HepG2 (cell line): Measurements from ENCODE around the gene NPHP4. TPM values are rescaled to one million over a fixed set of nuclear protein-coding genes. Genes with fewer than 3 reads are reported as not detected.

Source experiments
- ATAC-seq: fragments of 200-7000 bp; cut with Tn5 transposase; 3 replicates; pipeline ENCODE4 v1.9.1; 2020; ENCODE audit warnings: mild to moderate bottlenecking, moderate library complexity
- BruUV-seq: library from RNA; stranded (reverse); fragments of 400-500 nt; replicated peaks from 2 replicates; lab custom pipeline; 2021; lab: Mats Ljungman, UMichigan
- CTCF ChIA-PET: fragments of 300-600 bp; formaldehyde crosslinking; extraction: SDS; loops from one replicate; lab custom pipeline; 2021; ENCODE audit warnings: low total read pairs, inconsistent platforms, low intra/inter-chr PET ratio; lab: Yijun Ruan, JAX
- POLR2A ChIA-PET: fragments of 350-600 bp; sonication (Branson Sonifier 250); formaldehyde crosslinking; loops from one replicate; lab custom pipeline; 2020; ENCODE audit warnings: antibody characterized with exemption, inconsistent platforms; lab: Yijun Ruan, JAX
- DNase-seq: peaks from one replicate; pipeline ENCODE4 v3.0.0-alpha.2; 2015; ENCODE audit warnings: low spot score
- FAIRE-seq: peaks from 3 replicates; lab custom pipeline; 2011; peaks lifted over from hg19 to GRCh38; lab: Jason Lieb, UNC
- H2AFZ ChIP-seq: one replicate; pipeline ENCODE4 v1.6.1; 2011; ENCODE audit warnings: low read length, inconsistent platforms
- H3K27ac ChIP-seq: fragments of 300-600 bp; 3 replicates; pipeline ENCODE4 v1.8.0; 2011; ENCODE audit warnings: mixed run types, mild to moderate bottlenecking, mixed read lengths, low read length, inconsistent platforms; ENCODE audit not compliant: insufficient read depth; ENCODE audit errors: extremely low read length
- H3K27me3 ChIP-seq, 2 experiments: fragments of 200-600 bp in 1 of 2; 2 replicates in 1 of 2; 3 replicates in 1 of 2; pipeline versions ENCODE4 v1.6.0 to v1.8.0; 2011; ENCODE audit warnings: low read length in 2 of 2, mild to moderate bottlenecking in 2 of 2, moderate library complexity in 2 of 2, inconsistent platforms in 1 of 2; ENCODE audit not compliant: insufficient read depth in 2 of 2, control insufficient read depth in 1 of 2
- H3K36me3 ChIP-seq, 2 experiments: fragments of 200-600 bp in 1 of 2; replicated peaks in 1 of 2; 2 replicates in 1 of 2; 3 replicates in 1 of 2; pipeline versions ENCODE4 v1.5.1 to v1.8.0; 2011; ENCODE audit warnings: low read length in 2 of 2, inconsistent platforms in 1 of 2; ENCODE audit not compliant: insufficient read depth in 2 of 2, control insufficient read depth in 1 of 2
- H3K4me1 ChIP-seq: 2 replicates; pipeline ENCODE4 v1.5.1; 2012; ENCODE audit warnings: low read length, inconsistent platforms; ENCODE audit not compliant: insufficient read depth
- H3K4me2 ChIP-seq: 2 replicates; pipeline ENCODE4 v1.6.0; 2011; ENCODE audit warnings: low read depth, low read length, inconsistent platforms
- H3K4me3 ChIP-seq, 3 experiments: fragments of 200-600 bp in 1 of 3; sonication (generic), shearing (Covaris generic) in 1 of 3; replicated peaks in 1 of 3; 2 replicates each; pipeline ENCODE4 v1.5.1; 2011 to 2016; ENCODE audit warnings: low read length in 3 of 3, inconsistent platforms in 2 of 3, low read depth in 2 of 3, mild to moderate bottlenecking in 2 of 3, control low read depth in 1 of 3, mixed read lengths in 1 of 3; ENCODE audit not compliant: insufficient read depth in 1 of 3
- H3K79me2 ChIP-seq: one replicate; pipeline ENCODE4 v1.6.1; 2011; ENCODE audit warnings: low read length, inconsistent platforms; ENCODE audit not compliant: insufficient read depth
- H3K9ac ChIP-seq: 2 replicates; pipeline ENCODE4 v1.6.0; 2011; ENCODE audit warnings: mild to moderate bottlenecking, low read depth, low read length, inconsistent platforms; ENCODE audit not compliant: insufficient read depth
- H3K9me3 ChIP-seq: 2 replicates; pipeline ENCODE4 v1.5.1; 2012; ENCODE audit warnings: mild to moderate bottlenecking, low read length
- H4K20me1 ChIP-seq: 2 replicates; pipeline ENCODE4 v1.6.0; 2011; ENCODE audit warnings: inconsistent platforms, mild to moderate bottlenecking, low read length, moderate library complexity; ENCODE audit not compliant: insufficient read depth
- PCBP1 ChIP-seq: fragments of 200-400 bp; formaldehyde crosslinking; IDR thresholded peaks from 2 replicates; pipeline ENCODE4 v1.6.1; 2017; ENCODE audit warnings: mild to moderate bottlenecking, low read depth, low read length, borderline replicate concordance
- SALL1 ChIP-seq: sonication (generic); formaldehyde crosslinking; IDR thresholded peaks from 2 replicates; pipeline ENCODE4 v1.8.0; 2022; ENCODE audit warnings: mild to moderate bottlenecking, missing genetic modification reagents
- ZNF180 ChIP-seq: sonication (generic); formaldehyde crosslinking; IDR thresholded peaks from 2 replicates; pipeline ENCODE4 v1.4.0; 2020; ENCODE audit warnings: low read depth, missing genetic modification reagents, borderline replicate concordance
- WGBS: methylation state at CpG from one replicate; pipeline ENCODE4 v1.1.6; 2017; ENCODE audit warnings: low lambda C conversion rate; 5-methylcytosine and 5-hydroxymethylcytosine counted together
- in situ Hi-C: cut with HindIII; loops from 2 replicates; pipeline ENCODE4 v1.10.0; 2017; ENCODE audit warnings: low pct_unique_long_range_greater_than_20kb; ENCODE audit not compliant: extremely low pct_ligation_motif_present
- intact Hi-C: fragments of 100-400 bp; cut with micrococcal nuclease; formaldehyde crosslinking; loops from one replicate; pipeline ENCODE4 v1.10.0; 2022; ENCODE audit not compliant: unreplicated experiment
- polyA plus RNA-seq, 8 experiments: library from polyadenylated mRNA; depleted of rRNA in 3 of 8; stranded (reverse) in 7 of 8; unstranded in 1 of 8; fragments of >200 nt; fragmentation: Illumina TruSeq in 4 of 8; extraction: Trizol in 4 of 8; gene quantifications; 2 replicates each; pipeline versions ENCODE4 v1.2.1 to v1.2.3, GENCODE V29; 2011 to 2016; ENCODE audit warnings: low read depth in 4 of 8, missing spikeins in 1 of 8, mixed read lengths in 1 of 8; ENCODE audit not compliant: insufficient read depth in 1 of 8
- total RNA-seq, 5 experiments: library from RNA; depleted of rRNA; stranded (reverse); fragments of >200 nt; fragmentation: Illumina TruSeq; extraction: Trizol; gene quantifications; 2 replicates each; pipeline ENCODE4 v1.2.3, GENCODE V29; 2016; ENCODE audit warnings: low read depth in 1 of 5
- TF ChIP-seq, protein P1 (sequence below): sonication (generic); formaldehyde crosslinking; IDR thresholded peaks from 2 replicates; pipeline ENCODE4 v1.4.0; 2020; ENCODE audit warnings: mild to moderate bottlenecking, missing genetic modification reagents

The NPHP4 gene
- total and polyA plus RNA-seq, 2 of the 13 experiments (the other 11 are each of a cell fraction or from before 2014, with no cell fraction given): 4.4 to 6.8 TPM

DNA sequence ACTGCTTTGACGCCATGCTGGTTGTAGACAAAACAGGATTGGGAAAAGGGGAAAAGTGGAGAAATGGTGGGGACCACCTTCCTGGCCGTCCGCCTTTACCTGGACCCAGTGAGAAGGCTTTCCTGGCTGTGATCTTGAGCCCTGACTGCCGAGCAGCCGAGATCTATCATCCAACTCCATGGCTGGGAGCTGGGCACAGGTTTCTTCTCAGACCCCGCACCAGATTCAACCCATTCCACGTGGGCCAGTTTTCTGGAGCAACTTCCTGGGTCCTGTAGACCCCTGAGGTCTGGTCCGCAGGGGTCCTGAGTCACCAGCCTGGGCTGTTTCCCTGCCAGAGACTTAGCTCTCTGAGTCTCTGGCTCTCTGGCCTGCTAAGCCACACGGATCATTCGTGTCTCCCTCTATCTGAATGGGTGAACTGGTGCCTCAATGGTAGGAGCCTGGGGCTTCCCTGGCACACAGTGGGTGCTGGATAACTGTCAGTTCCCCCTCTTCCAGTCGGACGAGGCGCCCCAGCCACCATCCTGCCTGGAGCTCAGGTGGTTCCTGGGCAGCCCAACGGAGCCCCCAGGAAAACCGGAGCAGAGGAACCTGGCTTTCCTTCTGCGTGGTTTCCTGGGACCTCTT is 4.5 kb upstream of the NPHP4 start (continued):
- TF ChIP-seq, protein P1, sequence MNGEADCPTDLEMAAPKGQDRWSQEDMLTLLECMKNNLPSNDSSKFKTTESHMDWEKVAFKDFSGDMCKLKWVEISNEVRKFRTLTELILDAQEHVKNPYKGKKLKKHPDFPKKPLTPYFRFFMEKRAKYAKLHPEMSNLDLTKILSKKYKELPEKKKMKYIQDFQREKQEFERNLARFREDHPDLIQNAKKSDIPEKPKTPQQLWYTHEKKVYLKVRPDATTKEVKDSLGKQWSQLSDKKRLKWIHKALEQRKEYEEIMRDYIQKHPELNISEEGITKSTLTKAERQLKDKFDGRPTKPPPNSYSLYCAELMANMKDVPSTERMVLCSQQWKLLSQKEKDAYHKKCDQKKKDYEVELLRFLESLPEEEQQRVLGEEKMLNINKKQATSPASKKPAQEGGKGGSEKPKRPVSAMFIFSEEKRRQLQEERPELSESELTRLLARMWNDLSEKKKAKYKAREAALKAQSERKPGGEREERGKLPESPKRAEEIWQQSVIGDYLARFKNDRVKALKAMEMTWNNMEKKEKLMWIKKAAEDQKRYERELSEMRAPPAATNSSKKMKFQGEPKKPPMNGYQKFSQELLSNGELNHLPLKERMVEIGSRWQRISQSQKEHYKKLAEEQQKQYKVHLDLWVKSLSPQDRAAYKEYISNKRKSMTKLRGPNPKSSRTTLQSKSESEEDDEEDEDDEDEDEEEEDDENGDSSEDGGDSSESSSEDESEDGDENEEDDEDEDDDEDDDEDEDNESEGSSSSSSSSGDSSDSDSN: no peak
- TF ChIP-seq ZNF180 (CRISPR knock-in tag): no peak

DNA sequence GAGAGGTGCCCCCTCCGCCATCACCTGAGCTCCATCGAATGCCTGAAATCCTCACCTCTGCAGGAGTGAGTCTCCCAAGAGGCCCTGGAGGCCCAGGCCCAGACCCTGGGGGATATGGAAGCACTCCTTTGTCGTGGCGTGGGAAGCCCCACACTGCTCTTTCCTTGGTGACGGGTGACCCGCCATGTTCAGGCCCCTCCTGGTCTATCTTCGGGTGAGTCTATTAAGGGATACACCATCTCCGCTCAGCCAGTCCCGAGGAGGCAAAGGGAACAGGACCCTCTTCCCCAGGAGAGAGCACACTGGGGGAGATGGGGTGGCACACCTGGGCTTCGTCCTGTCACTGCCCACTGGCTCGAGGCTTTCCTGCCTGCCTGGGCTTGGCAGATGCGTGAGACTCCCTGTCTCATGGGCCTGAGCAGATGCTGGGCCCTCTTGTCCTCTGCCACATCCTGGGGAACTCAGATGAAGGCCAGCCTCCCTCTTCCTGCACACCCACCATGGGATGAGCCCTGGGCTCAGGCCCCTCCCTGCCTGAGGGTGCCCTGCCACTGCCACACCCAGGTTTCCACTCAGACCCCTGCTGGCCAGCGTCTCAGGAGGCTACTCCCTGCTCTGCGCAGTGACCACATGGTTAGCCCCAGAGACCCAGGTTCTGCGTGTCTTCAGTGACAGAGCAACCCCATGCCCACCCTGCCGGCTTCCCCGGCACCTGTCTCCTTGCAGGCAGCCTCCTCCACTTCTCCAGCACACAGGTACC is 3.8 kb upstream of the NPHP4 start:
- H3K79me2 ChIP-seq: peaks cover 3% of the 10 kb centered on the region
- no peak overlapping the region for H3K4me2 ChIP-seq
- DNase-seq (no peak), ATAC-seq (no peak), FAIRE-seq (no peak)
- H3K27ac ChIP-seq: no peak overlapping the region
- H3K4me3 ChIP-seq: no peak overlapping the region
- H3K9me3 ChIP-seq: no peaks in the 10 kb centered on the region
- H3K4me1 ChIP-seq: peaks cover 36% of the 10 kb centered on the region
- no peak overlapping the region for H2AFZ ChIP-seq
- 93% methylated on average over 4 of the region's 17 CpGs for WGBS
- intact Hi-C loops: no loop called here
- ChIA-PET CTCF (no interaction called here), POLR2A (no interaction called here)
- no peaks in the 10 kb centered on the region for H4K20me1 ChIP-seq
- no peaks in the 10 kb centered on the region for H3K36me3 ChIP-seq
- no peak overlapping the region for H3K9ac ChIP-seq
- TF ChIP-seq PCBP1 (no peak), SALL1 (CRISPR knock-in tag) (no peak)
- no peaks in the 10 kb centered on the region for H3K27me3 ChIP-seq
- BruUV-seq: no TSS peak
- in situ Hi-C loops: no loop called here
